GM18951 (cell line): ENCODE measurements around the gene RPS26.
A peak's percentile ranks its signal among the peaks of the same experiment; 100 is the strongest.
"Not testable (repeated sequence)": the region's sequence is repeated elsewhere in the genome, so short reads cannot be mapped to it uniquely, and the experiment has no call there.

Source experiments
- POLR2A ChIP-seq: IDR thresholded peaks from 4 replicates; pipeline ENCODE4 v1.6.1; 2011; ENCODE audit warnings: mild to moderate bottlenecking; ENCODE audit not compliant: insufficient read length, insufficient read depth; ENCODE audit errors: extremely low read depth
- in situ Hi-C: fragments of 300-500 bp; cut with MboI; formaldehyde crosslinking; loops from one replicate; pipeline ENCODE4 v1.12.0; 2022; ENCODE audit warnings: low sequenced_read_pairs, mixed read lengths, inconsistent platforms; ENCODE audit not compliant: unreplicated experiment

Gene RPS26

DNA sequence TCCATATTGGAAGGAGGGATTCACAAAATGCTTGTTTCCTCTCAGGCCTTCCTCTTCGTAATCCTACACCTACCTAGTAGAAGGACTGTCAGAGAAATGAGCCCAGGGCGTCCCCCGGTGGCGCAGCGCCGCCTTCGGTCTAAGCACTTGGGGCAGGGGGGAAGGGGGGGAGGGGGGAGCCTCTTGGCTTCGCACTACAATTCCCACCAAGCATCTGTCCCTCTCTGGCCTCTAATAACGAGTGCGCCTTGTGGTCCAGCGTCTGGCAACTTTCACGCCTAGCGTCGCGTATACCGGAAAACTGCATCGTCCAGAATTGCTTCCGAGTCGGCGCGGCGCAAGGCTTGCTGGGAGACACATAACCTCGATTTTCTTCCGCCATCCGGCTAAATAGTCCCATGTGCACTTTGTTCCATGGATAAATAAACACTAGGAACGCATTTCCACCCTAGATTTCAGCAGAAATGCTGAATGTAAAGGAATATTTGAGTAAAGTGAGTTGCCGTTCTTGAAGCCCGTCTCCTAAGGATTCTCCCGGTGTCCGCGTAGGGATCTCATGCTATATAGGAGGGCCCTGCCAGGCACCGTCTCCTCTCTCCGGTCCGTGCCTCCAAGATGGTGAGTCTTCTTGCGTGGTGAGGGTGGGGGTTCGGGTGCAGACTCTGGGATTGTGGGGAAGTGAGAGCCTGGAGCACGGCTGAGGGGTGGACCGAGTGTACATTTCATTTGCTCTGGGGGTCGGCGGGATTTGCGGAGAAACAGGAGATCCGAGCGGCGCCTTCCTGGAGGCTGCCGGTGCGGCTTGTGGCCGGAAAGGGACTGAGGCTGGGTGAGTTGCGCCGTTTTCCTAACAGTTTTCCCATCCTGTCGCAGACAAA, at the start of gene RPS26:
Gene RPS26, plus strand, starts transcription at position 367 of the 878 bp plus-strand sequence. Its CDS starts 249 bp downstream, at position 616.
- in situ Hi-C loops = no loop called here
- TF ChIP-seq POLR2A = peak; percentile 99

DNA sequence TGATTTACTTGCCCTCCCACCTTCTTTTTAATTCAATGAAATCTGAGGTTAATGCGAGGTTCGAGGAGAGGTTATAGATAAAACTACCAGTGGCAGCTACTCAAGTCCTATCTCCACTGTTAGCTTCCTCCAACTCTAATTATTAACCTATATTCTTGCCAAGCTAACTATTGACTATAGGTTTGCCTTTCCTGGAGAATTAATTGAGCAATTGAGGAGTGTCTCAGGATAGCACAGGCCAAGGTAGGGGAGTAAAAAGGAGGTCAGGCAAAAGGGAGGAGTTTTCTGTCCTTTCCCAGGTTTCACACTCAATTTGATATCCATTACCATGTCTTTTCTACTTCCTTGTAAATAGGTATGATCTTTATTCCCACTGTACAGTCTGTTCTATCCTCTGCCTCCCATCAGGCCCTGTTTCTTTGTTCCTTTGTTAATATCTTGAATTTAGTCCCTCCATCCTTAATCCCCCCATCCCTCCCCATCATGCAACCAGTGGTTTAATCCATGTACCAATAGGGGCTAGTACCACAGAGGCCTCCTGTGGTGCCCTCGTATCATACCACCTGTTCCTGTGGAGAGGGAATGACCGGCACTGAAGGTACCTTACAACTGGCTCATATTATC, 48.4 kb upstream of the RPS26 start:
- TF ChIP-seq POLR2A = no peak
- in situ Hi-C loops = loop anchor here (10.0 kb wide), 1 partner anchor 111 kb away; the partner anchor contains the start of gene PA2G4

DNA sequence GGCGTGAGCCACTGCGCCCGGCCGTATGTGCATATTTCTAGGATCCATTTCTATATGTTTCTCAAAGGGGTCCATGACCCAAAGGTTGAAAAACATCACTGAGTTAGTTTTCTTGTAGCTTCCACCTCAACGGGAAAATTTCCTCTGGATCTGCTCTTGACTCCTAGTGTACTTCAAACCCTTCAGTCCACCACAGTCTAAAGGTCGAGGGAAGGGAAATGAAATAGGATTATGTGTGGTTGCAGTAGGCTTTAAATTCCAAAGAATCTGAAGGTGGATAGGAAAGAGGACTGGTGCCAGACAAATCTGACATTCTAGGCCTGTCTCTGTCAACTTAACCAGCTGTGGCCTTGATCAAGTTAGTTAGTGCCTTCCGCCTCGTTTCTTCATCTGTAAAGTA, 46.4 kb upstream of the RPS26 start:
- no peak for TF ChIP-seq POLR2A
- in situ Hi-C loops = loop anchor here (10.0 kb wide), 1 partner anchor 109 kb away; the partner anchor contains the start of gene PA2G4

DNA sequence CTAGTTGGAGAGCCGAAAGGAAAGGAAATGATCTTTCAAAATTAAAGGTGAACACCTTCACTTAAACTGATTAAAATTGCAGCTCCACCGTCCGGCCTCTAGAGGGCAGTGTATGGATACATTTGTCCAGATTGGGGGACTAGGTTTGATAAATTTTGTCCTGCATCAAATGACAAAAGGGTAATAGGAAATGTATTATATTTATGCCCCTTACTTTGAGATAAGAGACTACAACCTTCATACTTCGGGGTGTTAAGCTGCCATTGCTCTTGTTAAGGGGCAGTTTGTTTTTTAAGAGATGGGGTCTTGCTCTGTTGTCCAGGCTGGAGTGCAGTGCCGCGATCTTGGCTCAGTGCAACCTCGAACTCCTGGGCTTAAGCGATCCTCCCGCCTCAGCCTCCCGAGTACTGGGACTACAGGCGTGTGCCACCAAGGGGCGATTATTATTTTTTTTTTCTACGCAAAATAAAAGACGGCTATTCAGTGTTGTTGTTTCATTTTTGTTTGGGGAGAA, 45.5 kb upstream of the RPS26 start:
- TF ChIP-seq POLR2A = no peak
- in situ Hi-C loops = loop anchor here (10.0 kb wide), 1 partner anchor 109 kb away; the partner anchor contains the start of gene PA2G4

DNA sequence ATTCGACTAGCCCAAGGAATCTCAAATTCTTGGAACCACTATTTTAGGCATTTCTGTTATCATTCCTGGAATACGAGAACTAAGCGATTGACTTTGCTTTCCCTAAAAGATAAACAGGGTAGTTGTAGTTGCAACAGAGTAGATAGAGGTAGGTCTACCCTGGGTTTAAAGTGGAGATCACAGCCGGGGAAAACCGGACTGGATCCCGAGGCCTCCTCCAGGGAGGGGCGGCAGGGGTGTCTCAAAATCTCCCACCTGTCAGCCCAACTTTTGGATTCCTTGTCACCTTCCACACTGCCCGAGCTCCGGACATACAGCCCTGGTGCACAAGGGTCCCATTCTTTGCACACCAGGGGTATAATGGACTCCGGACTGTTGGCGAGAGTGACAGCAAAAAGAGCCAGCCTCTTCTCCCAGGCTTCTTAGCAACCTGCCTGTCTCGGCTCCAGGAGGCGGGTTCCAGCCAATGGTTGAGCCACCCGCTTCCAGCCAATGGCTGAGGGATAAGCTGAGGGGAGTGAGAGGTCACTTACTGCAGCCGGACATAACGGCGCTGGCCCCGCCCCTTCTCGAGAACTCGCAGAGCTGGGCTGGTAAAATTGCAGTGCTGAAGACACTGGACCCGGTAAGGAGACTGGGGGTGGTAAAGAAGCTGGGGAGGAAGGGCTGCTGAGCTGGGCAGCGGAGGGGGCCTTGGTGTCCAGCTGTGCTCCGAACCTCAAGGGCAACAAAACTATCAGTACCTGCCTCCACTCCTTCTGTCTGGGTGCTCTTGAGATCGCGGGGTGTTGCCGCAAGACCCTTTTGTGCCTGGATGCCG, 44.8 kb upstream of the RPS26 start, which contains the start of gene SUOX:
Gene SUOX, plus strand, starts transcription at position 562 of the 820 bp plus-strand sequence. CDS start 4,946 bp downstream, outside the sequence.
- in situ Hi-C loops = loop anchor here (10.0 kb wide), 1 partner anchor 108 kb away; the partner anchor contains the start of gene PA2G4
- peak; percentile 76 for TF ChIP-seq POLR2A

DNA sequence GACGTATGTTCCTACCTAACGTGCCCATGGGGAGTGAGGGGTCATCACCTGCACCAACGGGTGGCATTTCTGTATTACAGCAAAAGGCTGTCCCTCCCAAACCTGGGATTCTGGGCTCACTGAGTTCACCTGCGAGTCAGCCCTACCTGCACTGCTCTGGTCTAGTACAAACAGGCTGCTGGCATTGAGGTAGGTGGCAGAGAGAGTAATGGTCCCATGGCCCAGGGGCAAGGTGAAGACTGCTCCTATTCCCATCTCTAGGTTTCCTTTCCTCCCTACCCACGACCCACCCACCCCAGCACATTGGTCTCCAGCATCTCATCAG, 44.2 kb upstream of the RPS26 start:
- TF ChIP-seq POLR2A = no peak
- in situ Hi-C loops = loop anchor here (10.0 kb wide), 1 partner anchor 107 kb away; the partner anchor contains the start of gene PA2G4

DNA sequence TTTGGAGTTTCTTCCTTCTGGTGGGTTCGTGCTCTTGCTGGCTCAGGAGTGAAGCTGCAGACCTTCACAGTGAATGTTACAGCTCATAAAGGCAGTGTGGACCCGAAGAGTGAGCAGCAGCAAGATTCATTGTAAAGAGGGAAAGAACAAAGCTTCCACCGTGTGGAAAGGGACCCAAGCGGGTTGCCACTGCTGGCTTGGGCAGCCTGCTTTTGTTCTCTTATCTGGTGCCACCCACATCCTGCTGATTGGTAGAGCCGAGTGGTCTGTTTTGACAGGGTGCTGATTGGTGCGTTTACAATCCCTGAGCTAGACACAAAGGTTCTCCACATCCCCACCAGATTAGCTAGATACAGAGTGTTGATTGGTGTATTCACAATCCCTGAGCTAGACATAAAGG, 42.2 kb upstream of the RPS26 start:
- in situ Hi-C loops = loop anchor here (10.0 kb wide), 1 partner anchor 105 kb away; the partner anchor contains the start of gene PA2G4

DNA sequence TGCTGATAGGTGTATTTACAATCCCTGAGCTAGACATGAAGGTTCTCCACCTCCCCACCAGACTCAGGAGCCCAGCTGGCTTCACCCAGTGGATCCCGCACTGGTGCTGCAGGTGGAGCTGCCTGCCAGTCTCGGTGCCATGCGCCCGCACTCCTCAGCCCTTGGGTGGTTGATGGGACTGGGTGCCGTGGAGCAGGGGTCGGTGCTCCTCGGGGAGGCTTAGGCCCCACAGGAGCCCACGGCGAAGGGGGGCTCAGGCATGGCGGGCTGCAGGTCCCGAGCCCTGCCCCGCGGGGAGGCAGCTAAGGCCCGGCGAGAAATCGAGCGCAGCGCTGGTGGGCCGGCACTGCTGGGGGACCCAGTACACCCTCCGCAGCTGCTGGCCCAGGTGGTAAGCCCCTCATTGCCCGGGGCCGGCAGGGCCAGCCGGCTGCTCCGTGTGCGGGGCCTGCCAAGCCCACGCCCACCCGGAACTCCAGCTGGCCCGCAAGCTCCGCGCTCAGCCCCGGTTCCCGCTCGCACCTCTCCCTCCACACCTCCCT, 41.6 kb upstream of the RPS26 start:
- in situ Hi-C loops = loop anchor here (10.0 kb wide), 1 partner anchor 105 kb away; the partner anchor contains the start of gene PA2G4

DNA sequence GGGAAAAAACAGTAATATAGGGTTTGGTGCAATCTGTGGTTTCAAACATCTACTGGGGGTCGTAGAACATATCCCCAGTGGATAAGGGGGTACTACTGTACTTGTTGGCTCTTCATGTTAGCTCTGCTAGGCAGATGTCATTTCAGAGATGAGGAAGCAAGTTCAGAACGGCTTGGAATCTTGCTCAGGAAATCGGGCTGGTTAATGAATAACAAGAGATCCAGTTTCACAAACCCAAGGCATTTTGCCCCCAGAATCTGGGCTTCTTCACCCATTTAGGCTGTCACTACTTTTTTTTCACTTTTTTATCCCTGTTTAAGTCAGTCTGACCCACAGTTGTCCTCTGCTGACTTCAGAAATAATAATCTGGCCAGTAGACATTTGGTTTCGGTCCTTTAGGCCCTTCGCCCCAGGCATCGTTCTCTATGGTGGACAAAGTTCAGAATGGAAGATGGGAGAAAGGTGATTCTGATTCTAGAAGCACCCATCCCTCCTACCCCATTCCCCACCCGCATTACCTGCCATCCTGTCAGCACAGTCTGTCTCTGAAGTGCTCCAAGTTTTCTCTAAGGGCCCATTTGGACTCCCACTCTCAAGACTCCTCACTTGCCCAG, 40.1 kb upstream of the RPS26 start:
- in situ Hi-C loops = no loop called here
- no peak for TF ChIP-seq POLR2A

DNA sequence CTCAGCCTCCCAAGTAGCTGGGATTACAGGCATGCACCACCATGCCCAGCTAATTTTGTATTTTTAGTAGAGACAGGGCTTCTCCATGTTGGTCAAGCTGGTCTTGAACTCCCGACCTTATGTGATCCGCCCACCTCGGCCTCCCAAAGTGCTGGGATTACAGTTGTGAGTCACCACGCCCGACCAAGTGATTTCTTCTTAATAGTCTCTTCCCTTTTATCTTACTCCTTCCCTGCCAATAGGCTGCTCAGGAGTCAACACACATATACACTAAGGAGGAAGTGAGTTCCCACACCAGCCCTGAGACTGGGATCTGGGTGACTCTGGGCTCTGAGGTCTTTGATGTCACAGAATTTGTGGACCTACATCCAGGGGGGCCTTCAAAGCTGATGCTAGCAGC, 38.3 kb upstream of the RPS26 start:
- in situ Hi-C loops = not testable (repeated sequence)

DNA sequence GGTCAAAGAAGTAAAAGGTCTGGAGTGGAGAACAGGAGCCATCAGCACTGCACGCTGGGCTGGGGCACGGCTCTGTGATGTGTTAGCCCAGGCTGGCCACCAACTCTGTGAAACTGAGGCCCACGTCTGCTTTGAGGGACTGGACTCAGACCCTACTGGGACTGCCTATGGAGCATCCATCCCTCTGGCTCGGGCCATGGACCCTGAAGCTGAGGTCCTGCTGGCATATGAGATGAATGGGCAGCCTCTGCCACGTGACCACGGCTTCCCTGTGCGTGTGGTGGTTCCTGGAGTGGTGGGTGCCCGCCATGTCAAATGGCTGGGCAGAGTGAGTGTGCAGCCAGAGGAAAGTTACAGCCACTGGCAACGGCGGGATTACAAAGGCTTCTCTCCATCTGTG, 37.5 kb upstream of the RPS26 start:
- no peak for TF ChIP-seq POLR2A
- in situ Hi-C loops = no loop called here
